H1 (cell line): Measurements from ENCODE around the gene REXO5. TPM values are rescaled to one million over a fixed set of nuclear protein-coding genes. Genes with fewer than 3 reads are reported as not detected.

Source experiments
- GABPA ChIP-seq: IDR thresholded peaks from 2 replicates; pipeline ENCODE4 v1.6.1; 2011; ENCODE audit warnings: mild to moderate bottlenecking, low read length, moderate library complexity, borderline replicate concordance; ENCODE audit not compliant: insufficient read depth
- HDAC2 ChIP-seq, 2 experiments: fragments of 300-600 bp in 1 of 2; sonication (generic) in 1 of 2; IDR thresholded peaks; 2 replicates each; pipeline ENCODE4 v1.6.1; 2011 to 2012; ENCODE audit warnings: low read depth in 2 of 2, low read length in 2 of 2, mild to moderate bottlenecking in 2 of 2, moderate library complexity in 2 of 2, borderline replicate concordance in 1 of 2, inconsistent platforms in 1 of 2
- POLR2AphosphoS5 ChIP-seq: IDR thresholded peaks from 2 replicates; pipeline ENCODE4 v1.6.1; 2011; ENCODE audit warnings: low read depth, low read length
- TBP ChIP-seq: IDR thresholded peaks from 2 replicates; pipeline ENCODE4 v1.6.1; 2011; ENCODE audit warnings: low read depth, low read length, improper control_type of control experiment
- polyA plus RNA-seq, 7 experiments: library from polyadenylated mRNA; depleted of rRNA in 3 of 7; stranded (reverse) in 5 of 7; unstranded in 2 of 7; fragments of >200 nt in 5 of 7; fragments of 200-250 nt in 2 of 7; gene quantifications; 1 replicate in 5 of 7; 2 replicates in 1 of 7; 4 replicates in 1 of 7; pipeline versions ENCODE4 v1.2.1 to v1.2.3, GENCODE V29; 2011 to 2013; ENCODE audit warnings: missing spikeins in 2 of 7, mixed read lengths in 2 of 7
- total RNA-seq: library from RNA; stranded (reverse); fragmentation: NEBNext Ultra II Directional; extraction: Animal tissue kit (Norgen Biotek cat#: 25700); gene quantifications from 2 replicates; pipeline ENCODE4 v1.2.1, GENCODE V29; 2021

The REXO5 gene
- total and polyA plus RNA-seq, 2 of the 8 experiments (the other 6 are each of a cell fraction or from before 2014, with no cell fraction given) = 2.4 to 8.9 TPM

DNA sequence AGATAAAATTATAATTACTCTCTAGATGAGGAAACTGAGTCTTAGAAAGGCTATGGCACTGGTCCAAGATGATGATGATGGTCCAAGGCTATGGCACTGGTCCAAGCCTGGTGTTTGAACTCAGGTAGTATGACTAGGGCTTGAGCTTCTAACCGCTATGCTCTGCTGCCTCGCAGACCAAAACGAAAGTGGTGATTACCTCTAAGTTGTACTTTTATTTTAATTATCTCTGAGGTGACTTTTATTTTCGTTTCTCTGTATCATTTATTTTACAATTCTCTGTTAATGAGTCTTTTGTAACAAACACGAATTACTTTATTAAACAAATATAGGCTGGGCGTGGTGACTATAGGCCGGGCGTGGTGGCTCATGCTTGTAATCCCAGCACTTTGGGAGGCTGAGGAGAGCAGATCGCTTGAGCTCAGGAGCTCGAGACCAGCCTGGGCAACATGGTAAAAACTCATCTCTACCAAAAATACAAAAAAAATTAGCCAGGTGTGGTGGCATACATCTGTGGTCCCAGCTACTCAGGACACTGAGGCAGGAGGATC, 5.6 kb downstream of the REXO5 start (continued):
- TF ChIP-seq GABPA = no peak
- TF ChIP-seq TBP = no peak
- no peak for TF ChIP-seq HDAC2 (IDR thresholded peaks at IDR 0.05; ENCODE audit: borderline replicate concordance in 1 of 2, low read depth in 2 of 2, low read length in 2 of 2)
- TF ChIP-seq POLR2AphosphoS5 = no peak
